Measurements from ENCODE around the gene WNT9B.

DNA sequence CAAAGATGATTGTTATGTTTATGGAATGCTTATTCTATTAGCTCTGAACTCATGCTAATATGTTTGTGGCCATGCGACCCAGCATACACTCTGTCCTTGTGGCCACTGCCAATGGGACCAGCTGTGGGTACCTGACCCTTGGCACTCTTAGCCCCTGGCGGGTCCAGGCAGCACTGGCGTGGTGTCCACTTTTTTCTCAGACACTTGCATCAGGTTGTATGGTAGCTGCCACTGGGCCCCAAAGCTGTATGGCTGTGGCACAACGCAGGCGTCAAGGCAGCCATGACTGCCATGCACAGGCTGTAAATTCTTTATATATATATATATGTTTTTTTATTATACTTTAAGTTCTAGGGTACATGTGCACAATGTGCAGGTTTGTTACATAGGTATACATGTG is 12.2 kb upstream of the WNT9B start:
- TF ChIP-seq POLR2AphosphoS5 (IDR thresholded peaks at IDR 0.05; ENCODE audit: low read depth, low read length) (no peak), TAF1 (IDR thresholded peaks at IDR 0.05; ENCODE audit: borderline replicate concordance, insufficient read depth, low read length) (no peak)
- TF ChIP-seq, protein P1, sequence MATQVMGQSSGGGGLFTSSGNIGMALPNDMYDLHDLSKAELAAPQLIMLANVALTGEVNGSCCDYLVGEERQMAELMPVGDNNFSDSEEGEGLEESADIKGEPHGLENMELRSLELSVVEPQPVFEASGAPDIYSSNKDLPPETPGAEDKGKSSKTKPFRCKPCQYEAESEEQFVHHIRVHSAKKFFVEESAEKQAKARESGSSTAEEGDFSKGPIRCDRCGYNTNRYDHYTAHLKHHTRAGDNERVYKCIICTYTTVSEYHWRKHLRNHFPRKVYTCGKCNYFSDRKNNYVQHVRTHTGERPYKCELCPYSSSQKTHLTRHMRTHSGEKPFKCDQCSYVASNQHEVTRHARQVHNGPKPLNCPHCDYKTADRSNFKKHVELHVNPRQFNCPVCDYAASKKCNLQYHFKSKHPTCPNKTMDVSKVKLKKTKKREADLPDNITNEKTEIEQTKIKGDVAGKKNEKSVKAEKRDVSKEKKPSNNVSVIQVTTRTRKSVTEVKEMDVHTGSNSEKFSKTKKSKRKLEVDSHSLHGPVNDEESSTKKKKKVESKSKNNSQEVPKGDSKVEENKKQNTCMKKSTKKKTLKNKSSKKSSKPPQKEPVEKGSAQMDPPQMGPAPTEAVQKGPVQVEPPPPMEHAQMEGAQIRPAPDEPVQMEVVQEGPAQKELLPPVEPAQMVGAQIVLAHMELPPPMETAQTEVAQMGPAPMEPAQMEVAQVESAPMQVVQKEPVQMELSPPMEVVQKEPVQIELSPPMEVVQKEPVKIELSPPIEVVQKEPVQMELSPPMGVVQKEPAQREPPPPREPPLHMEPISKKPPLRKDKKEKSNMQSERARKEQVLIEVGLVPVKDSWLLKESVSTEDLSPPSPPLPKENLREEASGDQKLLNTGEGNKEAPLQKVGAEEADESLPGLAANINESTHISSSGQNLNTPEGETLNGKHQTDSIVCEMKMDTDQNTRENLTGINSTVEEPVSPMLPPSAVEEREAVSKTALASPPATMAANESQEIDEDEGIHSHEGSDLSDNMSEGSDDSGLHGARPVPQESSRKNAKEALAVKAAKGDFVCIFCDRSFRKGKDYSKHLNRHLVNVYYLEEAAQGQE (IDR thresholded peaks at IDR 0.05; ENCODE audit: insufficient read depth in 1 of 2, low read depth in 2 of 2, low read length in 2 of 2), result no peak
